Measurements from ENCODE around the gene AKR1C2.

DNA sequence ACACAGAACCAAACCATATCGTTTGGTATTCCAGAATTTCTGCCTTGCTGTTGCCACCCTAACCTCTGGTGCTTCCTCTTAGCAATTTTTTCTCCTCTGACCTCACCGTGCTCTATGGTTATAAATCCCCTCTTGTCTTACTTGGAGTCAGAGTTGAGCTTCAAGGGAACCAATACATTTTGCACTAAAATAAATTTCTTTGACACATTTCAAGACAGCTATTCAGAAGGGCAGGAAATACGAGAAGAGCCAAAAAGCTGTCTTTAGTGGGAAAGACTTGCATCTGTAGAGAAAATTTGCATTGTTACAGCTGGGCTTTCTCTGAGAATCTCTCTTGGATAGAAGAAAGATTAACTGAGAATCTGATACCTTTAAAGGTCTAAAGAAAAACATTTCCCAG lies 14.5 kb upstream of the AKR1C2 start:
- TF ChIP-seq, protein P1, sequence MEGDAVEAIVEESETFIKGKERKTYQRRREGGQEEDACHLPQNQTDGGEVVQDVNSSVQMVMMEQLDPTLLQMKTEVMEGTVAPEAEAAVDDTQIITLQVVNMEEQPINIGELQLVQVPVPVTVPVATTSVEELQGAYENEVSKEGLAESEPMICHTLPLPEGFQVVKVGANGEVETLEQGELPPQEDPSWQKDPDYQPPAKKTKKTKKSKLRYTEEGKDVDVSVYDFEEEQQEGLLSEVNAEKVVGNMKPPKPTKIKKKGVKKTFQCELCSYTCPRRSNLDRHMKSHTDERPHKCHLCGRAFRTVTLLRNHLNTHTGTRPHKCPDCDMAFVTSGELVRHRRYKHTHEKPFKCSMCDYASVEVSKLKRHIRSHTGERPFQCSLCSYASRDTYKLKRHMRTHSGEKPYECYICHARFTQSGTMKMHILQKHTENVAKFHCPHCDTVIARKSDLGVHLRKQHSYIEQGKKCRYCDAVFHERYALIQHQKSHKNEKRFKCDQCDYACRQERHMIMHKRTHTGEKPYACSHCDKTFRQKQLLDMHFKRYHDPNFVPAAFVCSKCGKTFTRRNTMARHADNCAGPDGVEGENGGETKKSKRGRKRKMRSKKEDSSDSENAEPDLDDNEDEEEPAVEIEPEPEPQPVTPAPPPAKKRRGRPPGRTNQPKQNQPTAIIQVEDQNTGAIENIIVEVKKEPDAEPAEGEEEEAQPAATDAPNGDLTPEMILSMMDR (IDR thresholded peaks at IDR 0.05; ENCODE audit: insufficient read depth, low read length, poor library complexity, severe bottlenecking) = no peak
- TF ChIP-seq EZH2phosphoT487 (conservative IDR thresholded peaks at IDR 0.05; ENCODE audit: low read length) = no peak
